HUES48 (cell line): ENCODE results near the gene ACAA1.
A peak's percentile ranks its signal among the peaks of the same experiment; 100 is the strongest.
"Not testable (repeated sequence)": the region's sequence is repeated elsewhere in the genome, so short reads cannot be mapped to it uniquely, and the experiment has no call there.

ENCODE experiments used
- H3K27ac ChIP-seq: one replicate; pipeline ENCODE4 v1.7.0; 2013; ENCODE audit warnings: low read depth, low read length, inconsistent platforms
- H3K27me3 ChIP-seq: 2 replicates; pipeline ENCODE4 v1.6.1; 2013; ENCODE audit warnings: mild to moderate bottlenecking, low read length; ENCODE audit not compliant: control insufficient read depth, insufficient read depth
- H3K36me3 ChIP-seq: 2 replicates; pipeline ENCODE4 v1.6.1; 2013; ENCODE audit warnings: low read length; ENCODE audit not compliant: control insufficient read depth, insufficient read depth
- H3K4me1 ChIP-seq: 2 replicates; pipeline ENCODE4 v1.6.1; 2013; ENCODE audit warnings: mild to moderate bottlenecking, low read length; ENCODE audit not compliant: control insufficient read depth, insufficient read depth
- H3K4me3 ChIP-seq: 2 replicates; pipeline ENCODE4 v1.5.1; 2013; ENCODE audit warnings: mild to moderate bottlenecking, low read depth, low read length
- H3K9ac ChIP-seq: 2 replicates; pipeline ENCODE4 v1.6.1; 2013; ENCODE audit warnings: mild to moderate bottlenecking, low read depth, low read length, moderate library complexity
- H3K9me3 ChIP-seq: 2 replicates; pipeline ENCODE4 v1.6.1; 2013; ENCODE audit warnings: low read length; ENCODE audit not compliant: control insufficient read depth, insufficient read depth

The ACAA1 gene

DNA sequence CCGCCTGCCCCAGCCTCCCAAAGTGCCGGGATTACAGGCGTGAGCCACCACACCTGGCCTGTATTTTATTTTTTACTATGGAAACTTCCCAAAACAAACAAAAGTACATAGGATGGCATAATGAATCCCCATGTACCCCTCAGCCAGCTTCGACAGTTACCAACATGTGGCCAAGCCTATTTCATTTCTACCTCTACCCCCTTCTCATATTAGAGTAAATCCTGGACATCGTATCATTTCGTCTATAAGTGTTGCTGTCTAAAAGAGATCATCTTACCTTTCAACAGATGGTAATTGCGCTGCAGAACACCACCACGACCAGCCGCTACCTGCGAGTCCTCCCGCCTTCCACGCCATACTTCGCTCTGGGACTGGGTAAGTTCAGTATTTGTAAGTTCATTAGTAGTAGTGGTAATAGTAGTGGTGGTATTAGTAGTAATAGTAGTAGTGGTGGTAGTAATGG lies 53.0 kb downstream of the ACAA1 start:
- no peaks in the 10 kb centered on the region for H3K4me1 ChIP-seq
- no peak overlapping the region for H3K9ac ChIP-seq
- H3K27me3 ChIP-seq = no peaks in the 10 kb centered on the region
- no peaks in the 10 kb centered on the region for H3K36me3 ChIP-seq
- peaks cover 7% of the 10 kb centered on the region for H3K9me3 ChIP-seq
- H3K27ac ChIP-seq = no peak overlapping the region
- H3K4me3 ChIP-seq = peak overlapping the region; percentile 14; the same call in 1 of the 2 replicates

DNA sequence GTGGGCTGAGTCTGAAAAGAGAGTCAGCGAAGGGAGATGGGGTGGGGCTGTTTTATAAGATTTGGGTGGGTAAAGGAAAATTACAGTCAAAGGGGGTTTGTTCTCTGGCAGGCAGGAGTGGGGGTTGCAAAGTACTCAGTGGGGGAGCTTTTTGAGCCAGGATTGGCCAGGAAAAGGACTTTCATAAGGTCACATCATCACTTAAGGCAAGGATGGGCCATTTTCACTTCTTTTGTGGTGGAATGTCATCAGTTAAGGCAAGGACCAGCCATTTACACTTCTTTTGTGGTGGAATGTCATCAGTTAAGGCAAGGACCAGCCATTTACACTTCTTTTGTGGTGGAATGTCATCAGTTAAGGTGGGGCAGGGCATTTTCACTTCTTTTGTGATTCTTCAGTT lies 53.7 kb downstream of the ACAA1 start:
- not testable (repeated sequence) for H3K4me1 ChIP-seq, H3K27ac ChIP-seq, H3K36me3 ChIP-seq, H3K9me3 ChIP-seq, H3K4me3 ChIP-seq, H3K27me3 ChIP-seq, H3K9ac ChIP-seq

DNA sequence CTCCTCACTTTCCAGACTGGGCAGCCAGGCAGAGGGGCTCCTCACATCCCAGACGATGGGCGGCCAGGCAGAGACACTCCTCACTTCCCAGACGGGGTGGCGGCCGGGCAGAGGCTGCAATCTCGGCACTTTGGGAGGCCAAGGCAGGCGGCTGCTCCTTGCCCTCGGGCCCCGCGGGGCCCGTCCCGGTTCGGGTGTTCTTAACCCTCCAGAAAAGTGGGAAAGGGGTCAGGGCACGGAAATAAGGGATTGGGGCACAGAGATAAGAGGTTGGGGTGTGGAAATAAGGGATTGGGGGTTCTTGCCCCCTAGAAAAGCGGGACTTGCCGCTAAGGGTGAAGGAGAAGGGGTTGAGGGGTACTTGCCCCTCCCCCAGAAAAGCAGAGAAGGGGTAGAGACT lies 54.6 kb downstream of the ACAA1 start:
- not testable (repeated sequence) for H3K4me3 ChIP-seq, H3K27ac ChIP-seq, H3K27me3 ChIP-seq, H3K9ac ChIP-seq, H3K9me3 ChIP-seq, H3K36me3 ChIP-seq, H3K4me1 ChIP-seq

DNA sequence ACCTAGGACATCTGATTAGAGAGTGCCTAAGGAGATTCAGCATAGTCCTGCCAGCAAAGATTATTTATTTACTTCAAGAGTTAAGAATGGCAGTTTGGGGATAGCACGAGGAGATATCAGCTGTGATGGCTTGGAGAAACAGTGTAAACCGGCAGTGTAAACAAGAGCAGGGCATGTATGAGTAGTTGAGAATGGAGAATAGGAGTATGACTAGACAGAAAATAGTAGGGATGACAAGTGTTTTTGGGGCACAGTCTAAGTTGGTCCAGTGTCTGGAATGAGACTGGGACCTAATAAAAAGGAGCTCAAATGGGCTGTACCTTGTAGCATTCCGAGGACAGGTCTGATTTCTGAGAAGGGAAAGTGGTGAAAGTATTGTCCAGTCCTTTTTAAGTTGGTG lies 59.9 kb downstream of the ACAA1 start:
- H3K4me1 ChIP-seq, H3K4me3 ChIP-seq, H3K27me3 ChIP-seq, H3K9me3 ChIP-seq, H3K36me3 ChIP-seq, H3K9ac ChIP-seq, H3K27ac ChIP-seq: not testable (repeated sequence)
